SU-DHL-6 (cell line): ENCODE data around the gene WNT3.

Source experiments
- H2AFZ ChIP-seq: fragments of 200-600 bp; sonication (generic); 2 replicates; pipeline ENCODE4 v1.6.1; 2014; ENCODE audit warnings: low read depth, mild to moderate bottlenecking, moderate library complexity, mixed read lengths, antibody characterized with exemption, low read length; ENCODE audit not compliant: severe bottlenecking
- H3F3A ChIP-seq: fragments of 200-600 bp; shearing (Covaris generic); 2 replicates; pipeline ENCODE4 v1.6.0; 2016; ENCODE audit warnings: antibody characterized with exemption, mild to moderate bottlenecking; ENCODE audit not compliant: insufficient read depth
- H3K27ac ChIP-seq: fragments of 200-600 bp; sonication (generic); 2 replicates; pipeline ENCODE4 v1.5.1; 2016; ENCODE audit warnings: low read depth, mild to moderate bottlenecking, low read length, moderate library complexity, mixed read lengths
- H3K27me3 ChIP-seq: fragments of 200-600 bp; sonication (generic), shearing (Covaris generic); 2 replicates; pipeline ENCODE4 v1.6.0; 2014; ENCODE audit warnings: mild to moderate bottlenecking, low read length
- H3K36me3 ChIP-seq: fragments of 200-600 bp; sonication (generic); 2 replicates; pipeline ENCODE4 v1.6.1; 2014; ENCODE audit warnings: mild to moderate bottlenecking, low read length, mixed read lengths
- H3K4me2 ChIP-seq: fragments of 300-600, 200-600 bp; shearing (Covaris generic), sonication (generic); 2 replicates; pipeline ENCODE4 v1.6.0; 2014; ENCODE audit warnings: low read length, low read depth, mild to moderate bottlenecking; ENCODE audit not compliant: poor library complexity, severe bottlenecking
- H3K4me3 ChIP-seq: fragments of 200-600 bp; sonication (generic); 2 replicates; pipeline ENCODE4 v1.5.1; 2014; ENCODE audit warnings: antibody characterized with exemption, low read length, mild to moderate bottlenecking, mixed read lengths; ENCODE audit not compliant: insufficient read depth, poor library complexity, severe bottlenecking
- H3K79me2 ChIP-seq: fragments of 200-600 bp; sonication (generic); 2 replicates; pipeline ENCODE4 v1.6.1; 2014; ENCODE audit warnings: mild to moderate bottlenecking, low read length, moderate library complexity; ENCODE audit not compliant: insufficient read depth
- H3K9ac ChIP-seq: fragments of 200-600 bp; sonication (generic); 2 replicates; pipeline ENCODE4 v1.7.0; 2014; ENCODE audit warnings: mild to moderate bottlenecking, low read length
- H3K9me2 ChIP-seq: fragments of 200-600 bp; sonication (generic); replicated peaks from 2 replicates; pipeline ENCODE4 v1.6.1; 2014; ENCODE audit warnings: low read length; ENCODE audit not compliant: insufficient read depth
- H3K9me3 ChIP-seq: fragments of 200-600 bp; sonication (generic); 2 replicates; pipeline ENCODE4 v1.6.1; 2014; ENCODE audit warnings: low read length, mixed read lengths; ENCODE audit not compliant: insufficient read depth
- H4K20me1 ChIP-seq: fragments of 200-600 bp; sonication (generic); 2 replicates; pipeline ENCODE4 v1.6.1; 2014; ENCODE audit warnings: low read depth, mild to moderate bottlenecking, antibody characterized with exemption, low read length, moderate library complexity, mixed read lengths
- EZH2phosphoT487 ChIP-seq: fragments of 200-600 bp; sonication (generic), shearing (Covaris generic); conservative IDR thresholded peaks from 2 replicates; pipeline ENCODE4 v1.6.1; 2018; ENCODE audit warnings: mild to moderate bottlenecking, antibody characterized with exemption, low read length, moderate library complexity, mixed read lengths
- TF ChIP-seq, protein P1 (sequence below): fragments of 200-600 bp; sonication (generic); IDR thresholded peaks from one replicate; pipeline ENCODE4 v1.5.1; 2017; ENCODE audit warnings: antibody characterized with exemption, mild to moderate bottlenecking, low read length, moderate library complexity; ENCODE audit not compliant: insufficient read depth, poor library complexity, severe bottlenecking

The WNT3 gene

DNA sequence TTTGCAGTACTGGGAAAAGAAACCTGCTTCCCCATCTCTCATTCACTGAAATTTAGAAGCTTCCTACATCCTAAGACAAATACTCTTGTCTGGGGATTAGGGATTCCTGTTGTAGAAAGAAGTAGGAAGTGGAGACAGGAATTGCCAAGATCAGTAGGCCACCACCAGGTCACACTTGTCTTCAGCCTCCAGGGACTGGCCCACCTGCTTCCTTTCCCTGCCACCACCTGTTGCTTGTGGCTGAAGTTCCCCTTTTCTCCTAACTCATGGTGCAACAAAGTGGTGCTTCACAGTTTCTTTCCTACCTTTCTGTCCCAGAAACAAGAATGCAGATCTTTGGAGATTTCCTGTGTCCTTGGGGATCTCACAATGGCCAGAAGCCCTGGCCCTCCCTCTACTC is 82.4 kb downstream of the WNT3 start:
- H3K27me3 ChIP-seq: no peaks in the 10 kb centered on the region
- H2AFZ ChIP-seq: no peak overlapping the region
- no peaks in the 10 kb centered on the region for H3K9me3 ChIP-seq
- no peaks in the 10 kb centered on the region for H3K36me3 ChIP-seq
- H3K9me2 ChIP-seq: no peaks in the 10 kb centered on the region
- H4K20me1 ChIP-seq: no peaks in the 10 kb centered on the region
- H3K4me3 ChIP-seq: no peak overlapping the region
- H3K4me2 ChIP-seq: peak overlapping the region; percentile 15
- H3K9ac ChIP-seq: no peak overlapping the region
- H3K79me2 ChIP-seq: no peaks in the 10 kb centered on the region
- H3F3A ChIP-seq: 0 out of 2 replicates have a peak, but pooled peaks cover 4% of the 10 kb centered on the region
- peak overlapping the region; percentile 16; the same call in 1 of the 2 replicates for H3K27ac ChIP-seq
- no peak for TF ChIP-seq EZH2phosphoT487
- TF ChIP-seq, protein P1, sequence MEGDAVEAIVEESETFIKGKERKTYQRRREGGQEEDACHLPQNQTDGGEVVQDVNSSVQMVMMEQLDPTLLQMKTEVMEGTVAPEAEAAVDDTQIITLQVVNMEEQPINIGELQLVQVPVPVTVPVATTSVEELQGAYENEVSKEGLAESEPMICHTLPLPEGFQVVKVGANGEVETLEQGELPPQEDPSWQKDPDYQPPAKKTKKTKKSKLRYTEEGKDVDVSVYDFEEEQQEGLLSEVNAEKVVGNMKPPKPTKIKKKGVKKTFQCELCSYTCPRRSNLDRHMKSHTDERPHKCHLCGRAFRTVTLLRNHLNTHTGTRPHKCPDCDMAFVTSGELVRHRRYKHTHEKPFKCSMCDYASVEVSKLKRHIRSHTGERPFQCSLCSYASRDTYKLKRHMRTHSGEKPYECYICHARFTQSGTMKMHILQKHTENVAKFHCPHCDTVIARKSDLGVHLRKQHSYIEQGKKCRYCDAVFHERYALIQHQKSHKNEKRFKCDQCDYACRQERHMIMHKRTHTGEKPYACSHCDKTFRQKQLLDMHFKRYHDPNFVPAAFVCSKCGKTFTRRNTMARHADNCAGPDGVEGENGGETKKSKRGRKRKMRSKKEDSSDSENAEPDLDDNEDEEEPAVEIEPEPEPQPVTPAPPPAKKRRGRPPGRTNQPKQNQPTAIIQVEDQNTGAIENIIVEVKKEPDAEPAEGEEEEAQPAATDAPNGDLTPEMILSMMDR: no peak

DNA sequence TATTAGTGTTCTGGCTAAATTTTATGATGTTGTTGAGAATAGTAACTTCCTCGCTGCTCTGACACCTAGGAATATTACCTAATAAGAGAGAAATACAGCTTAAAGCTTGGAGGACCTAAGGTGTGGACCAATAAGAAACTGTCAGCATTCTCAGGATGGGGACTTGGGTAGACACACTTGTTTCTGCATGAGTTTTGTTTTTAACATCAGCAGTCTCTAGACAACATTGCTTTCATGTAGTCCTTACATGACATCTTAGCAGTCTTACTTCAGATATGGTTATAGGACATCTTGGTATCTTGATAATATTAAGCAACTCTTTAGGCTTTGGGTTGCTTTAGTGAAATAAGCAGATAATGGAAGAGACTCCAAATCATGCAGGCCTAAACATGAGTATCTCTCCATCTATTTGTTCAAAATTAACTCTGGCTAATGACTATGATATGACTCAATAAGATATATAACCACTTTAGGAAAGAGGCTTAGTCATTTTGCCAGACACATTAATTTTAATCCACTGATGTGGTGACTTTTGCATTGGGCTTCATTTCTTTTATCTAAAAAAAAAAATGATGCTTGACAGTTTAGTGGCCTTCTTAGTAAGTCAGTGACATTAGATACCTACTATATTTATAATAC is 84.5 kb downstream of the WNT3 start:
- H3F3A ChIP-seq: 0 out of 2 replicates have a peak, but pooled peaks cover 4% of the 10 kb centered on the region
- no peak overlapping the region for H3K4me2 ChIP-seq
- peaks cover 13% of the 10 kb centered on the region; the same call in 1 of the 2 replicates for H3K36me3 ChIP-seq
- no peak overlapping the region for H3K4me3 ChIP-seq
- no peak overlapping the region for H2AFZ ChIP-seq
- no peaks in the 10 kb centered on the region for H3K9me2 ChIP-seq
- H3K27me3 ChIP-seq: no peaks in the 10 kb centered on the region
- H3K27ac ChIP-seq: no peak overlapping the region
- H3K79me2 ChIP-seq: no peaks in the 10 kb centered on the region
- H3K9me3 ChIP-seq: no peaks in the 10 kb centered on the region
- no peak overlapping the region for H3K9ac ChIP-seq
- TF ChIP-seq EZH2phosphoT487: no peak
- TF ChIP-seq, protein P1: no peak
- H4K20me1 ChIP-seq: no peaks in the 10 kb centered on the region

DNA sequence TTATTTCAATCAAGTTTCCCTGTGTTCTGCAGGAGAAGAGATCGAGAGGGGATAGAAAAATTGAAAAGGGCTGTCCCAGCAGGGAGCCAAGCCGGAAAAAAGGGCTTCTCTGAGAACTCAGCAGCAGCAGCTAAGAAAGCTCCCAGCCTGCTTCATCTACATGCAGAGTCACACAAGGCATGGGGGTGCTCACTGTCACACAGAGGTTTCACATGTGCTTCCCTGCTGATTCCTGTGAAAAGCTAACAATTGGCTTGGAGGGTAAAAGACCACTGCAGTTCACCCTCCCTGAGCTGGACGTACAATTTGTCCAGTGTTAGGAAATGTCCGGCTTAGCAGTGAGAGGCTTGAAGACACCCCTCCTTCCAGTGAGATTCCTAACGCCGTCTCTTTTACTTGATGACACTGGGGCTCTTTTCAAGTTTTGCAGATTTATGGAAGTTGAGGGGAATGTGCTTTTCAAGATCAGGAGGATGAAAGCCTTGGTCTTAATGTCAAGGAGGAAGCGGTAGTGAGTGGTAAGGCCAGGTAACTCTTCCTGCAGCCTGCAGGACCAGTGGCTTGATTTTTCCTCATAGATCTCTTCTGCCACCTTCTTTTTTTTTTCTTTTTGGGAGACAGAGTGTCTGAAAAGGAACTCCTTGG is 85.6 kb downstream of the WNT3 start:
- TF ChIP-seq, protein P1: no peak
- no peak for TF ChIP-seq EZH2phosphoT487
- H3K36me3 ChIP-seq: peaks cover 16% of the 10 kb centered on the region; the same call in 1 of the 2 replicates
- no peaks in the 10 kb centered on the region for H3K9me3 ChIP-seq
- H3K27me3 ChIP-seq: no peaks in the 10 kb centered on the region
- H3K79me2 ChIP-seq: no peaks in the 10 kb centered on the region
- no peak overlapping the region for H3K9ac ChIP-seq
- no peak overlapping the region for H3K4me3 ChIP-seq
- H3F3A ChIP-seq: 0 out of 2 replicates have a peak, but pooled peaks cover 4% of the 10 kb centered on the region
- H3K9me2 ChIP-seq: no peaks in the 10 kb centered on the region
- no peak overlapping the region for H3K27ac ChIP-seq
- H3K4me2 ChIP-seq: no peak overlapping the region
- H4K20me1 ChIP-seq: no peaks in the 10 kb centered on the region
- no peak overlapping the region for H2AFZ ChIP-seq
